T-helper 1 cell treated with Interleukin-12 subunit alpha and Interleukin-12 subunit beta and Interleukin-4 antibody, amounts not matched to agents 30 ng/mL and 1 ng/mL, for 36 hours (primary cell): ENCODE measurements around the gene KRT79. TPM values are rescaled to one million over a fixed set of nuclear protein-coding genes. Genes with fewer than 3 reads are reported as not detected.

Experiments used
- intact Hi-C: fragments of 100-400 bp; cut with micrococcal nuclease; formaldehyde crosslinking; loops from one replicate; pipeline ENCODE4 v1.15.1; 2024
- total RNA-seq: library from RNA; stranded (reverse); gene quantifications from 2 replicates; pipeline ENCODE4 v1.2.3, GENCODE V29; 2022

Gene KRT79
- total RNA-seq, 1 donor from 2014 or later = not detected

- intact Hi-C loops = no loop called here
These were observed 59.4 kb downstream of the KRT79 start for GRCh38 chr12:52774629-52775250.

GRCh38 chr12:52772772-52773171, 61.3 kb downstream of the KRT79 start:
- intact Hi-C loops = no loop called here

GRCh38 chr12:52772188-52772587, 61.9 kb downstream of the KRT79 start:
- intact Hi-C loops = no loop called here

GRCh38 chr12:52771505-52771904, 62.6 kb downstream of the KRT79 start:
- intact Hi-C loops = no loop called here

Other genes with a start within 250 kb of the KRT79 start
- gene KRT72, start 232.8 kb downstream of the KRT79 start, total RNA-seq = 1.6 and 1.7 TPM in 2 replicates
- gene KRT73, start 215.8 kb downstream of the KRT79 start, total RNA-seq = 0.61 and 0.78 TPM in 2 replicates
- 0.20 and 0.27 TPM in 2 replicates for gene KRT2, start 182.1 kb downstream of the KRT79 start, total RNA-seq
- 0.39 and 0.51 TPM in 2 replicates for gene KRT1, start 153.9 kb downstream of the KRT79 start, total RNA-seq
- gene KRT77, start 130.8 kb downstream of the KRT79 start, total RNA-seq = not detected in 2 replicates
- gene KRT76, start 57.0 kb downstream of the KRT79 start, total RNA-seq = not detected in 2 replicates
- not detected in 2 replicates for gene KRT3, start 38.2 kb downstream of the KRT79 start, total RNA-seq
- not detected in 2 replicates for gene KRT4, start 20.2 kb downstream of the KRT79 start, total RNA-seq
- not detected in 2 replicates for gene KRT78, start 14.7 kb upstream of the KRT79 start, total RNA-seq
- 0.12 TPM in 1 of 2 replicates, not detected in the other for gene KRT8, start 70.8 kb upstream of the KRT79 start, total RNA-seq
- 0.88 and 1.0 TPM in 2 replicates for gene KRT18, start 114.8 kb upstream of the KRT79 start, total RNA-seq
- gene EIF4B, start 172.1 kb upstream of the KRT79 start, total RNA-seq = 356 and 374 TPM in 2 replicates
- 1.7 and 2.5 TPM in 2 replicates for gene TNS2, start 215.8 kb upstream of the KRT79 start, total RNA-seq
- 33.9 and 35.7 TPM in 2 replicates for gene SPRYD3, start 245.1 kb upstream of the KRT79 start, total RNA-seq